ENCODE results near the gene TEX50. TPM values are rescaled to one million over a fixed set of nuclear protein-coding genes. Genes with fewer than 3 reads are reported as not detected.
"Not testable (repeated sequence)": the region's sequence is repeated elsewhere in the genome, so short reads cannot be mapped to it uniquely, and the experiment has no call there.

Gene TEX50
- total RNA-seq, 1 donor from 2014 or later, result not detected

DNA sequence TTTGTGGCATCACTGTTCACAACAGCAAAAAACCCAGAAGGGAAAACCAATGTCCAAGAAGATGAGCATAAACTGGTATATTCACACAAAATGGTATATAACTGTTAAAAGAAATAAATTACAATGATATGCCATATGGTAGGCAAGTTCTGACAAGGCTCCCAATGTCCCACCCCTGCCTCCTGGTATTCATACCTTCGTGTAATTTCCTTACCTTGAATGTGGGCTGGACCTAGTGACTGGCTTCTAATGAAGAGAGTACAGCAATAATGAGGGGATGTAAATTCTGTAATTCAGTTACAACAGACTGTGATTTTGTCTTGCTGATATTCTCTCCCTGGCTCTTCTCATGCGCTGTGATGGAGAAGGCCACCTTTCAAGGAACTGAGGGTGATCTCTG, 25.2 kb downstream of the TEX50 start:
- Mint-ChIP-seq H3K9me3 (peaks cover 10% of the 10 kb centered on the region), H3K27me3 (no peaks in the 10 kb centered on the region), H3K36me3 (peaks cover 6% of the 10 kb centered on the region), H3K4me3 (no peak overlapping the region), H3K4me1 (ENCODE audit: unreplicated experiment) (no peaks in the 10 kb centered on the region), H3K27ac (no peak overlapping the region)
- no peak for DNase-seq (ENCODE audit: extremely low spot score, unreplicated experiment)
- TF ChIP-seq, protein P1, sequence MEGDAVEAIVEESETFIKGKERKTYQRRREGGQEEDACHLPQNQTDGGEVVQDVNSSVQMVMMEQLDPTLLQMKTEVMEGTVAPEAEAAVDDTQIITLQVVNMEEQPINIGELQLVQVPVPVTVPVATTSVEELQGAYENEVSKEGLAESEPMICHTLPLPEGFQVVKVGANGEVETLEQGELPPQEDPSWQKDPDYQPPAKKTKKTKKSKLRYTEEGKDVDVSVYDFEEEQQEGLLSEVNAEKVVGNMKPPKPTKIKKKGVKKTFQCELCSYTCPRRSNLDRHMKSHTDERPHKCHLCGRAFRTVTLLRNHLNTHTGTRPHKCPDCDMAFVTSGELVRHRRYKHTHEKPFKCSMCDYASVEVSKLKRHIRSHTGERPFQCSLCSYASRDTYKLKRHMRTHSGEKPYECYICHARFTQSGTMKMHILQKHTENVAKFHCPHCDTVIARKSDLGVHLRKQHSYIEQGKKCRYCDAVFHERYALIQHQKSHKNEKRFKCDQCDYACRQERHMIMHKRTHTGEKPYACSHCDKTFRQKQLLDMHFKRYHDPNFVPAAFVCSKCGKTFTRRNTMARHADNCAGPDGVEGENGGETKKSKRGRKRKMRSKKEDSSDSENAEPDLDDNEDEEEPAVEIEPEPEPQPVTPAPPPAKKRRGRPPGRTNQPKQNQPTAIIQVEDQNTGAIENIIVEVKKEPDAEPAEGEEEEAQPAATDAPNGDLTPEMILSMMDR (conservative IDR thresholded peaks at IDR 0.05), result no peak

DNA sequence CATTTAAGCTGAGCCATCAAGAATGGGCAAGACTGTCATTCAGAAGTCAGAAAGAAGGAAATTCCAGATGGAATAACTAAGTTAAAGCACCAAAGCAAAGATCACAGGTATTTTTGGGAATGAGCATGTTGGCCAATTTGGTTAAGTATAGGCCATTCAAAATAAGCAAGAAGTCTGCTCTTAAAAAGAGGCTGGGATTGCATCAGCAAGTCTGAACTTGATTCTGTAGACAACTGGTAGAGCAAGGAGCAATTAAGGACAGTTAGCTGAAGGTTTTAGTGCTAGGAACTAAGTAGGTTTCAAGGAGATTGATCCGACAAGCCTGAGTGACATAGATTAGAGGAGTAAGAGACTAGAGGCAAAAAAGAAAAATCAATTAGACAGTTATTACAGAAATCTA, 26.1 kb downstream of the TEX50 start:
- H3K36me3 Mint-ChIP-seq, result peaks cover 2% of the 10 kb centered on the region
- no peaks in the 10 kb centered on the region for H3K27me3 Mint-ChIP-seq
- peak overlapping the region; percentile 17 for H3K27ac Mint-ChIP-seq
- no peaks in the 10 kb centered on the region for H3K4me1 Mint-ChIP-seq (ENCODE audit: unreplicated experiment)
- H3K9me3 Mint-ChIP-seq, result peaks cover 10% of the 10 kb centered on the region
- no peak for DNase-seq (ENCODE audit: extremely low spot score, unreplicated experiment)
- TF ChIP-seq, protein P1 (conservative IDR thresholded peaks at IDR 0.05), result no peak
- no peak overlapping the region for H3K4me3 Mint-ChIP-seq

DNA sequence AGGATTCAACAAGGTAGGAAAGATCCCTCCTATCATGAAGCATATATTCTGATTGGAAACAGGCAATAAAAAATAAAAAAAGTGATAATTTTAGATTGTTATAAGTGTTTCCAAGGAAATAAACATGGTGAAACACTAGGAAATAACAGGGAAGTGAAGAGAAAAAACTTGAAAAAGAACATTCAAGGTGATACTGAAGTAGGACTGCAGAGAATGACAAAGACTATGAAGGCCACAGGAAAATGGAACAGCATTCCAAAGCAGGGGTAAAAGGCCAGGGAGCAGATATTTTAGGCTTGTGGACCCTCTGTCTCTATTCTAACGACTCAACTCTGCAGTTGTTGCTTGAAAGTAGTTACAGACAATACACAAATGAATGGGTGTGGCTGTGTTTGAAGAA, 26.6 kb downstream of the TEX50 start:
- TF ChIP-seq, protein P1 (conservative IDR thresholded peaks at IDR 0.05), result no peak
- Mint-ChIP-seq H3K4me3 (no peak overlapping the region), H3K27me3 (no peaks in the 10 kb centered on the region), H3K27ac (no peak overlapping the region), H3K4me1 (ENCODE audit: unreplicated experiment) (no peaks in the 10 kb centered on the region), H3K9me3 (peaks cover 10% of the 10 kb centered on the region), H3K36me3 (no peaks in the 10 kb centered on the region)
- DNase-seq (ENCODE audit: extremely low spot score, unreplicated experiment), result no peak

DNA sequence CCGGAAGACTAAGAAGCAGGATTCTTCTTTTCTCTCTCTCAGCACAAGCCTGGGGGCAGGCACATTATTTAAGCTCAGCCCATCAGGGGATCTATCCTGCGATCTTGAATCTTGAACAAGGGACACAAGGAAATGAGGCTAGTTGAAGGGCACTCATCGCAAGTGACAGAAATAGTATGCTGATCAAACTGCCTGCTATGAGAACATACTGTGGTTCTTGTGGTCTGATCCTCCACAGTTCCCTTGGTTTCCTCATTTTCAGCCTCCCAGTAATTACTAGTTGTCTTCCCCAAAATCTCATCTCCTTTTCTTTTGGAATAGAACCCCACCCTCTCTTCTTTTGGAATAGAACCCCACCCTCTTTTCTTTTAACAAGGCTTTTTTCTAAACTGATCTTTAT, 28.0 kb downstream of the TEX50 start:
- H3K36me3 Mint-ChIP-seq, result no peaks in the 10 kb centered on the region
- no peak overlapping the region for H3K27ac Mint-ChIP-seq
- TF ChIP-seq, protein P1 (conservative IDR thresholded peaks at IDR 0.05), result no peak
- H3K4me1 Mint-ChIP-seq (ENCODE audit: unreplicated experiment), result no peaks in the 10 kb centered on the region
- no peaks in the 10 kb centered on the region for H3K27me3 Mint-ChIP-seq
- no peak for DNase-seq (ENCODE audit: extremely low spot score, unreplicated experiment)
- peaks cover 10% of the 10 kb centered on the region for H3K9me3 Mint-ChIP-seq
- no peak overlapping the region for H3K4me3 Mint-ChIP-seq

DNA sequence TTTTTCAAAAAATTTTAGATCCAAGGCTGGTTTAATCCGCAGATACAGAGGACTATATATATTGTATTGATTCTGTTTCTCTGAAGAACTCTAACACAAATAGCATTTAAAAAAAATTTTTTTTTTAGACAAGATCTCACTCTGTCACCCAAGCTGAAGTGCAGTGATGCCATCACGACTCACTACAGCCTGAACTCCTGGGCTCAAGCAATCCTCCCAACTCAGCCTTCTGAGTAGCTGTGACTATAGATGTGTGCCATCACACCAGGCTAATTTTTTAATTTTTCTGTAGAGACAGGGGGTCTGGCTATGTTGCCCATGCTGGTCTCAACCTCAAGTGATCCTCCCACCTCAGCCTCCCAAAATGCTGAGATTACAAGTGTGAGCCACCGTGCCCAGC, 31.5 kb downstream of the TEX50 start:
- Mint-ChIP-seq H3K4me1 (ENCODE audit: unreplicated experiment) (peaks cover 4% of the 10 kb centered on the region), H3K27ac (no peak overlapping the region), H3K27me3 (no peaks in the 10 kb centered on the region), H3K4me3 (no peak overlapping the region), H3K9me3 (peaks cover 4% of the 10 kb centered on the region), H3K36me3 (no peaks in the 10 kb centered on the region)
- DNase-seq (ENCODE audit: extremely low spot score, unreplicated experiment), result no peak
- TF ChIP-seq, protein P1 (conservative IDR thresholded peaks at IDR 0.05), result no peak

DNA sequence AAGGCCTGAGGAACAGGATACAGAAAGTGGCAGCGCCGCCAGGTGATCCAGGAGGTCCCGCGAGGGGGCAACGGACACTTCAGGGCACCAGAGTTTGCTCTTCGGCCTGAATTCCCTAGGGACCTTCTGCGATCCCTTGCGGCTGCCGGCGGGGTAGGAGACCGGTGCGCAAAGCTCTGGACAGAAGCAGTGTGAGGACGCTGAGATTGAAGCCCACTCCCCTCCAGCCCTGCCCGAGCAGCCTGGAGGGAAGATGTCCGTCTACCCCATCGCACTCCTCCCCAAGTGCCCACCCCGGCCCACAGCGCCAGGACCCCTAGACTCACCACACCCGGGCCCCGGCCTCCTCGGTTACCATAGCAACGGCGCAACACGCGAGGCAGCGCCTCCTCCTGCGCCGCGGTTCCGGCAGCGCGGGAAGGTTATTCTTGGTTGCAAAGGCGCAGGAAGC, 34.4 kb downstream of the TEX50 start, which contains the start of gene ANKRD45:
TSS of gene ANKRD45 (minus strand) at position 361 of the 451 bp plus-strand sequence. CDS start 10,433 bp downstream, outside the sequence.
- Mint-ChIP-seq H3K4me3 (peak within 1 kb of the TSS; percentile 85), H3K9me3 (no peaks in the 10 kb centered on the region), H3K36me3 (no peaks in the 10 kb centered on the region), H3K4me1 (ENCODE audit: unreplicated experiment) (peaks cover 4% of the 10 kb centered on the region), H3K27ac (peak within 1 kb of the TSS; percentile 10), H3K27me3 (no peaks in the 10 kb centered on the region)
- peak; percentile 75 for DNase-seq (ENCODE audit: extremely low spot score, unreplicated experiment)
- TF ChIP-seq, protein P1 (conservative IDR thresholded peaks at IDR 0.05), result no peak

DNA sequence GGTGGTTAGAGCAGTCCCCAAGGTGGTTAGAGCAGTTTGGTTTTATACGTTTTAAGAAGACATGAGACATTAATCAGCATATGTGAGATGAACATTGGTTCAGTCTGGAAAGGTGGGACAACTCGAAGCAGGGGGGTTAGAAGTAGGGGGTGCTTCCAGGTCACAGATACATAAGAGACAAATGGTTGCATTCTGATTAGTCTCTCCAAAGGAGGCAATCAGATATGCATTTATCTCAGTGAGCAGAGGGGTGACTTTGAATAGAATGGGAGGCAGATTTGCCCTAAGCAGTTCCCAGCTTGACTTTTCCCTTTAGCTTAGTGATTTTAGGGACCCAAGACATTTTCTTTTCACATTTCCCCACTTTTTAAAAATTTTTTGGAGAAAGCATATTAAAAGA, 39.4 kb downstream of the TEX50 start:
- DNase-seq (ENCODE audit: extremely low spot score, unreplicated experiment); H3K4me3 Mint-ChIP-seq; H3K36me3 Mint-ChIP-seq; H3K27ac Mint-ChIP-seq; H3K9me3 Mint-ChIP-seq; H3K4me1 Mint-ChIP-seq (ENCODE audit: unreplicated experiment); H3K27me3 Mint-ChIP-seq: not testable (repeated sequence)

DNA sequence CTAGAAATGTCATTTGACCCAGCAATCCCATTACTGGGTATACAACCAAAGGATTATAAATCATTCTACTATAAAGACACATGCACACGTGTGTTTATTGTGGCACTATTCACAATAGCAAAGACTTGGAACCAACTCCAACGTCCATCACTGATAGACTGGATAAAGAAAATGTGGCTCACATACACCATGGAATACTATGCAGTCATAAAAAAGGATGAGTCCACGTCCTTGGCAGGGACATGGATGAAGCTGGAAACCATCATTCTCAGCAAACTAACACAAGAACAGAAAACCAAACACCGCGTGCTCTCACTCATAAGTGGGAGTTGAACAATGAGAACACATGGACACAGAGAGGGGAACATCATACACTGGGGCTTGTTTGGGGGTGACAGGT, 45.0 kb downstream of the TEX50 start:
- H3K36me3 Mint-ChIP-seq; H3K4me1 Mint-ChIP-seq (ENCODE audit: unreplicated experiment); H3K27ac Mint-ChIP-seq; H3K4me3 Mint-ChIP-seq; DNase-seq (ENCODE audit: extremely low spot score, unreplicated experiment); H3K9me3 Mint-ChIP-seq; H3K27me3 Mint-ChIP-seq: not testable (repeated sequence)
